ENCODE results near the gene MAPKAPK3. TPM values are rescaled to one million over a fixed set of nuclear protein-coding genes. Genes with fewer than 3 reads are reported as not detected.

The MAPKAPK3 gene
- total and polyA plus RNA-seq, 12 donors: 134 to 496 (median 328) TPM

- intact Hi-C loops (cut with DNase I): loop anchor here in 3 of 10 donors (5.0 to 10.0 kb wide), 3 partner anchors 754 to 766 kb away; partner anchors contain the start of gene MANF (in 1 of the 3)
- H3K36me3 ChIP-seq: peaks cover 0 to 33% (median 0%) of the 10 kb centered on the region in 9 donors
- no peak for DNase-seq
- 34 to 35% methylated on average over 4 of the region's 4 CpGs for WGBS, 2 donors
- peaks cover 15 to 95% (median 81%) of the 10 kb centered on the region in 9 donors for H3K4me1 ChIP-seq
- no peaks in the 10 kb centered on the region for H3K27me3 ChIP-seq
- H3K9me3 ChIP-seq: no peaks in the 10 kb centered on the region
- peak overlapping the region; percentile 30 to 98 (median 96) for H3K27ac ChIP-seq
- no peak for ATAC-seq
- TF ChIP-seq, protein P1, sequence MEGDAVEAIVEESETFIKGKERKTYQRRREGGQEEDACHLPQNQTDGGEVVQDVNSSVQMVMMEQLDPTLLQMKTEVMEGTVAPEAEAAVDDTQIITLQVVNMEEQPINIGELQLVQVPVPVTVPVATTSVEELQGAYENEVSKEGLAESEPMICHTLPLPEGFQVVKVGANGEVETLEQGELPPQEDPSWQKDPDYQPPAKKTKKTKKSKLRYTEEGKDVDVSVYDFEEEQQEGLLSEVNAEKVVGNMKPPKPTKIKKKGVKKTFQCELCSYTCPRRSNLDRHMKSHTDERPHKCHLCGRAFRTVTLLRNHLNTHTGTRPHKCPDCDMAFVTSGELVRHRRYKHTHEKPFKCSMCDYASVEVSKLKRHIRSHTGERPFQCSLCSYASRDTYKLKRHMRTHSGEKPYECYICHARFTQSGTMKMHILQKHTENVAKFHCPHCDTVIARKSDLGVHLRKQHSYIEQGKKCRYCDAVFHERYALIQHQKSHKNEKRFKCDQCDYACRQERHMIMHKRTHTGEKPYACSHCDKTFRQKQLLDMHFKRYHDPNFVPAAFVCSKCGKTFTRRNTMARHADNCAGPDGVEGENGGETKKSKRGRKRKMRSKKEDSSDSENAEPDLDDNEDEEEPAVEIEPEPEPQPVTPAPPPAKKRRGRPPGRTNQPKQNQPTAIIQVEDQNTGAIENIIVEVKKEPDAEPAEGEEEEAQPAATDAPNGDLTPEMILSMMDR (IDR thresholded peaks at IDR 0.05): no peak
- peak overlapping the region in 1 of 10 donors; percentile 98 for H3K4me3 ChIP-seq
Observed at GRCh38 chr3:50620820-50621219, 3.9 kb downstream of the MAPKAPK3 start.

DNA sequence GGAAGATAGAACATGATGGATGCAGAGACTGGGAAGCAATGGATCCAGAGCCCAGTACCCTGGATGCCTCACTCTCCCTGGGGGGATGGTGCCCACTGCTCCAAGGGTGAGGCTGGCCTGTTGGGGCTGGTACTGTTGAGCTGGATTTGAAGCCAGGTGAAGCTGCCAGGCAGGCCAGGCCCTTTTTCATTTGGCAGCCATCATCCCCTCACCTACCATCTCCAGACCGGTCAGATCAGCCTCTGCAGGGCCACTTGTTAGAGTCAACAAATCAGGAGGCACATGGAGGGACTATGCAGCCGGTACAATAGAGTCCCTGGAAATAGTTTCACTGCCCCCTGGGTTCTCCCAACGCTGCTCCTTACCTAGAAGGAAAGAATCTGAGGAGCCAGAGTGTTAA is 5.9 kb downstream of the MAPKAPK3 start:
- TF ChIP-seq, protein P1 (IDR thresholded peaks at IDR 0.05): no peak

DNA sequence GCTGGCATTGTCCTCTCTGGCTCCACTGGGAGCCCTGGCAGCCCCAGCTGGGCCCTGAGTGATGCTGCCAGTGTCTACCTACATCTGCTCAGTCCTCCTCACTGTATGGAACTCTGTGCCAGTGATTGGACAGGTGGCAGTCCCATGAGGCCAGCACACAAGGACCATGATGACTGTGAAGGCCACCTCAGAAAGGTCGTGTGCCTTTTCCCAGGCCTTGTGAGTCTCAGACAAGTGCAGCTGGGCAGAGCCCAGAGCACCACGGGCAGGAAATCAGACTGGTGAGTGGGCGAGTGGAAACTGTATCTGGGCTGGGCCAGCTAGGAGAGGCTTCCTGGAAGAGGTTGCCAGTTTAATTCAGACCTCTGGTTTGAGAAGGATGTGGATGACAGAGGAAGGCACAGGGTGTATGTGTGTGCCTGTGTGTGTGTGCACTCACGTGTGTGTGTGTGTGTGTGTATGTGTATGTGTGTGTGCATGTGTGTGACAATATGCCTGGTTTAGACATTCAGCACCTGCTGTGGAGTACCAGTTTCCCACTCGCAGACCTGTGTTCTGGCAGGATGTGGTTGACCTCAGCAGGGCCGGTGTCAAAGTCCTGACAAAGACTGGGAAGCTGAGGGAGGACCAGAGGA is 7.0 kb downstream of the MAPKAPK3 start:
- Histone ChIP-seq H3K36me3 (peaks cover 0 to 33% (median 0%) of the 10 kb centered on the region in 9 donors), H3K9me3 (no peaks in the 10 kb centered on the region), H3K4me3 (no peak overlapping the region), H3K4me1 (peaks cover 22 to 100% (median 82%) of the 10 kb centered on the region in 9 donors), H3K27ac (peak overlapping the region in 8 of 10 donors; percentile 34 to 97 (median 72)), H3K27me3 (no peaks in the 10 kb centered on the region)
- 32 to 39% methylated on average over 6 of the region's 6 CpGs for WGBS, 2 donors
- intact Hi-C loops (cut with DNase I): loop anchor here in 3 of 10 donors (5.0 to 10.0 kb wide), 3 partner anchors 751 to 763 kb away; partner anchors contain the start of gene MANF (in 1 of the 3)
- TF ChIP-seq, protein P1 (IDR thresholded peaks at IDR 0.05): no peak
- ATAC-seq (peak in 1 of 8 donors; percentile 12), DNase-seq (no peak)

More for the DNA sequence above, 5.9 kb downstream of the MAPKAPK3 start:
- Histone ChIP-seq H3K27ac (peak overlapping the region in 5 of 10 donors; percentile 48 to 98 (median 81)), H3K27me3 (no peaks in the 10 kb centered on the region), H3K4me1 (peaks cover 18 to 100% (median 78%) of the 10 kb centered on the region in 9 donors), H3K36me3 (peaks cover 0 to 33% (median 0%) of the 10 kb centered on the region in 9 donors), H3K4me3 (no peak overlapping the region), H3K9me3 (no peaks in the 10 kb centered on the region)
- intact Hi-C loops (cut with DNase I): loop anchor here in 3 of 10 donors (5.0 to 10.0 kb wide), 3 partner anchors 752 to 764 kb away; partner anchors contain the start of gene MANF (in 1 of the 3)
- ATAC-seq (no peak), DNase-seq (no peak)
- WGBS, 2 donors: 38 to 58% methylated on average over 3 of the region's 3 CpGs

DNA sequence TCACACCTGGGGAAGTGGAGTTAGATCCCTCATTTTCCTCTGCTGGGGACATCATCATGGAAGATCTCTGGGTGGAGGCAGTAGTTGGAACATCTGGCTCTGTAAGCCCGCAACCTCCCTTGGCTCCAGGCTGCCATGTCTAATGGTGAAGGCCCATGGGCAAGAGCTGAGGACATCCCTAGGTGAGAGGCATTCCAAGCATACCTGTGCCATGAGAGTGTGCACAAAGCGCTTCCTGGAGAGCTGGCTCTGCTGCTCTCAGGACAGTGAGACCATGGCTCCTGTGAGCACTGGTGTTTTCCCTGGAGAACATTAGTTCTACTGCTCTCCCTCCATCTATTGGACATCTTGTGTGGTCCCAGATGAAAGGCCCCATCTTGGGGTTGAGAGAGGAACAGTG is 7.7 kb downstream of the MAPKAPK3 start:
- intact Hi-C loops (cut with DNase I): loop anchor here in 3 of 10 donors (5.0 to 10.0 kb wide), 3 partner anchors 750 to 763 kb away; partner anchors contain the start of gene MANF (in 1 of the 3)
- no peak overlapping the region for H3K4me3 ChIP-seq

More for the DNA sequence above, 7.7 kb downstream of the MAPKAPK3 start:
- TF ChIP-seq, protein P1 (IDR thresholded peaks at IDR 0.05): no peak
- DNase-seq: no peak
- H3K27me3 ChIP-seq: no peaks in the 10 kb centered on the region
- peaks cover 0 to 29% (median 0%) of the 10 kb centered on the region in 9 donors for H3K36me3 ChIP-seq
- peaks cover 22 to 100% (median 80%) of the 10 kb centered on the region in 9 donors for H3K4me1 ChIP-seq
- 93 to 96% methylated on average over 2 of the region's 2 CpGs for WGBS, 2 donors
- H3K9me3 ChIP-seq: no peaks in the 10 kb centered on the region
- peak overlapping the region in 8 of 10 donors; percentile 58 to 97 (median 72) for H3K27ac ChIP-seq
- no peak for ATAC-seq

Measured in heart right ventricle (tissue), 16 donors.